Activated T-cell treated with anti-CD3 and anti-CD28 coated beads, Interleukin-2, amount 50 U/mL, for 4 hours (primary cell): ENCODE measurements around the gene PCBD1. TPM values are rescaled to one million over a fixed set of nuclear protein-coding genes. Genes with fewer than 3 reads are reported as not detected.
"Not testable (repeated sequence)": the region's sequence is repeated elsewhere in the genome, so short reads cannot be mapped to it uniquely, and the experiment has no call there.

Experiments used
- ATAC-seq, 2 donors: fragments of 200-7000 bp; cut with Tn5 transposase; one replicate each; pipeline ENCODE4 v1.10.0; 2021
- DNase-seq: peaks from one replicate; pipeline ENCODE4 v3.0.0-alpha.2; 2020
- H3K27me3 Mint-ChIP-seq: one replicate; pipeline ENCODE4 v1.8.0; 2021; ENCODE audit warnings: low read depth, mixed read lengths
- H3K36me3 Mint-ChIP-seq: one replicate; pipeline ENCODE4 v1.8.0; 2022; ENCODE audit warnings: mixed read lengths; ENCODE audit not compliant: insufficient read depth
- H3K4me1 Mint-ChIP-seq: one replicate; pipeline ENCODE4 v1.8.0; 2021; ENCODE audit warnings: low read depth, mixed read lengths
- H3K4me3 Mint-ChIP-seq: one replicate; pipeline ENCODE4 v1.8.0; 2021; ENCODE audit warnings: mild to moderate bottlenecking, moderate library complexity, mixed read lengths
- H3K9me3 Mint-ChIP-seq: one replicate; pipeline ENCODE4 v1.8.0; 2021; ENCODE audit warnings: mixed read lengths
- total RNA-seq, 3 donors: library from RNA; stranded (reverse); gene quantifications; one replicate each; pipeline ENCODE4 v1.2.1, GENCODE V29; 2021

The PCBD1 gene
- total RNA-seq, 3 donors from 2014 or later: 27.9 to 30.9 (median 28.8) TPM

GRCh38 chr10:70925377-70926225, 37.2 kb upstream of the PCBD1 start:
- peaks cover 1% of the 10 kb centered on the region for H3K4me1 Mint-ChIP-seq
- no peaks in the 10 kb centered on the region for H3K9me3 Mint-ChIP-seq
- peaks cover 6% of the 10 kb centered on the region for H3K27me3 Mint-ChIP-seq
- no peaks in the 10 kb centered on the region for H3K36me3 Mint-ChIP-seq
- no peak overlapping the region for H3K4me3 Mint-ChIP-seq
- ATAC-seq (peak; percentile 76 to 88), DNase-seq (peak; percentile 42)

DNA sequence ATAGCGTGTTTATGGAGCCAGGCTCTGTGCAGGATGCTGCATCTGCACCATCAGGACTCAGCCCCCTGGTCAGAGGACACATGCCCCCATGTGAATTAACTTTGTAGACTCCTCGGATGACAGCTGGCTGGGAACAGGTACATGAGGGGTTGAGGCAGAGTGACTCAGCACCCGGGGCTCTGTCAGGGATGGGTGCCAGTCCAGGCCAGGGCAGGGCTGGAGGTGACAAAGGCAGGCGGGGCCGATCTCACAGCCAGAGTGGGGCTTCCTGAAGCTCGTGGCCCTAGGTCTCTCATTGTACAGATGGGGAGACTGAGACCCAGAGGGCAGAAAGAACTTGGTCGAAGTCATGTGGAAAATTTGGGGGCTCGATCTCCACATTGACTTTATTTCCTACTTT, 35.3 kb upstream of the PCBD1 start:
- Mint-ChIP-seq H3K4me1 (peaks cover 1% of the 10 kb centered on the region), H3K36me3 (no peaks in the 10 kb centered on the region), H3K27me3 (peaks cover 10% of the 10 kb centered on the region), H3K9me3 (no peaks in the 10 kb centered on the region), H3K4me3 (no peak overlapping the region)
- DNase-seq: no peak
- ATAC-seq: no peak

GRCh38 chr10:70921285-70921684, 32.9 kb upstream of the PCBD1 start:
- H3K36me3 Mint-ChIP-seq: no peaks in the 10 kb centered on the region
- ATAC-seq (no peak), DNase-seq (no peak)
- H3K4me1 Mint-ChIP-seq: peaks cover 1% of the 10 kb centered on the region
- peaks cover 17% of the 10 kb centered on the region for H3K27me3 Mint-ChIP-seq
- H3K9me3 Mint-ChIP-seq: no peaks in the 10 kb centered on the region
- no peak overlapping the region for H3K4me3 Mint-ChIP-seq

- Mint-ChIP-seq H3K36me3 (no peaks in the 10 kb centered on the region), H3K27me3 (peaks cover 25% of the 10 kb centered on the region), H3K4me1 (peaks cover 1% of the 10 kb centered on the region), H3K9me3 (no peaks in the 10 kb centered on the region), H3K4me3 (no peak overlapping the region)
- DNase-seq (no peak), ATAC-seq (no peak)
Measured at GRCh38 chr10:70920519-70920918, 32.2 kb upstream of the PCBD1 start.

- not testable (repeated sequence) for H3K9me3 Mint-ChIP-seq, ATAC-seq, DNase-seq, H3K4me3 Mint-ChIP-seq, H3K36me3 Mint-ChIP-seq, H3K4me1 Mint-ChIP-seq
- peaks cover 25% of the 10 kb centered on the region for H3K27me3 Mint-ChIP-seq
Measured at GRCh38 chr10:70919906-70920305, 31.5 kb upstream of the PCBD1 start.

DNA sequence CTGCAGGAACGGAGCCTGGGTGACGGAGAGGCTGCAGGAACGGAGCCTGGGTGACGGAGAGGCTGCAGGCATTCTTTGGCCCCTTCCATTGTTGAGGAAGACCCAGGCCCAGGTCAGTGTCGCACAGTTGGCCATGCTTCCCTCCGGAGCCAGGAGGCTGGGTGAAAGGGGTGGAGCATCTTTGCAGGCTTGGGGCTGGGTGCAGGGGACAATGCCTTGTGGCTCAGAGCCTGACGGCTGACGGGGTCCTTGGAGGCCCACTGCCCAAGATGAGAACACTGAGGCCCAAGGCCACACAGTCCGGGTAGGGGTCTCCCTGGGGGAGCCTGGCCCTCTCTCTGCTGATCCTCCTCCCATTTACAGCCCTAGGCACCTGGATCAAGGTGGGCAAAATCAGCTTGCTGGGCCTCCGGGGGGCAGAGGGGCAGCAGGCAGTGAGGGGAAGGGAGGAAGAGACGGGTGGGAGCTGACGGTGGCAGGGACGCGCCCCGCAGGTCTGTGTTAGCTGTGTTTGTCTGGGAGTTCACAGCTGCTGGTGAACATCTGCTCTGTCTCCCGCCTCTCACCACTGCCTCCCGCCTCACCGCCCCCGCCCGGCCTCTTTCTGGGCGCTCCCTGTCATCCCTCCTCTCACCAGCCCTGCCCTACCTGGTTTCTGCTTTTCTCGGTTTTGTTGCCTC, 30.6 kb upstream of the PCBD1 start:
- Mint-ChIP-seq H3K9me3 (no peaks in the 10 kb centered on the region), H3K4me1 (no peaks in the 10 kb centered on the region), H3K27me3 (peaks cover 25% of the 10 kb centered on the region), H3K36me3 (no peaks in the 10 kb centered on the region), H3K4me3 (no peak overlapping the region)
- ATAC-seq (no peak), DNase-seq (no peak)

DNA sequence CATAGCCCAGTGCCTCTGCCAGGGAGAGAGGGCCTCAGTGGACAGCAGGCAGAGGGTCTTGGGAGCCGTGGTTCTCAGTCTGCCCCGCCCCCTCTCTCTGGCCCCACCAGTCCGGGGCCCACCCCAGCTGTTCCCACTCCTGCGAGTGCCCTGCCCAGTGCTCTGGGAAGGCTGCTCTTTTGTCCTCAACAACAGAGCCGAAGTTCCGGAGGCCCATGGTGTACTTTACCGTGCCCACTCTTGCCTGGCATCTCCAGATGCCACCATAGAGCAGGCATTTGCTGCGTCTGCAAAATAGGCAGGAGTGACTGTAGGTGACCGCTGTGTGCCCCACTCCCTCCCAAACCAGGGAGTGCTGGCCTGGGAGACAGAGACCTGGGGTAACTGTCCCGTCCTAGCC, 29.3 kb upstream of the PCBD1 start:
- no peak for DNase-seq
- Mint-ChIP-seq H3K4me3 (no peak overlapping the region), H3K36me3 (no peaks in the 10 kb centered on the region), H3K27me3 (peaks cover 22% of the 10 kb centered on the region), H3K4me1 (no peaks in the 10 kb centered on the region), H3K9me3 (no peaks in the 10 kb centered on the region)
- no peak for ATAC-seq

- Mint-ChIP-seq H3K9me3 (no peaks in the 10 kb centered on the region), H3K4me1 (no peaks in the 10 kb centered on the region), H3K4me3 (no peak overlapping the region), H3K27me3 (peaks cover 22% of the 10 kb centered on the region), H3K36me3 (no peaks in the 10 kb centered on the region)
- no peak for ATAC-seq
- DNase-seq: no peak
Measured at GRCh38 chr10:70917226-70917625, 28.9 kb upstream of the PCBD1 start.

GRCh38 chr10:70916241-70916640, 27.9 kb upstream of the PCBD1 start:
- Mint-ChIP-seq H3K4me1 (no peaks in the 10 kb centered on the region), H3K4me3 (no peak overlapping the region), H3K9me3 (no peaks in the 10 kb centered on the region), H3K27me3 (peaks cover 20% of the 10 kb centered on the region), H3K36me3 (no peaks in the 10 kb centered on the region)
- DNase-seq (no peak), ATAC-seq (no peak)

DNA sequence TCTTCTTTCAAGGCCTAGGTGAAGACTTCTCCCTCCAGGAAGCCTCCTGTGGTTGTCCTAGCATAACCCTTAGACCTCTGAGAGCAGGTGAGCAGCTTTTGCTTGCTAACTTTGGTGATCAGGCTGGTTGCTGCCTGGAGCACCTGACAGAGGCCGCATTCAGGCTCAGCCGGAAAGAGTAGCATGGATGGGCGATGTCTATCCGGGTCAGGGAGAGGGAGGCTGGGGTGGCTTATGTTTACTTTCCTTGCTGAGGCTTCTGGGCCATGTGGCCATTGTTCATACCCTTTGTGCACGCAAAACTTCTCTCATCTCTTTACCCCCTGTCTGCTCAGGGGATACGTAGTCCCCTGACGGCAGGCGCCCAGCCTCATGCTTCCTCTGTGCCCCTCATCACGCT, 27.4 kb upstream of the PCBD1 start:
- no peak for DNase-seq
- Mint-ChIP-seq H3K4me3 (no peak overlapping the region), H3K36me3 (no peaks in the 10 kb centered on the region), H3K27me3 (peaks cover 20% of the 10 kb centered on the region), H3K4me1 (no peaks in the 10 kb centered on the region), H3K9me3 (no peaks in the 10 kb centered on the region)
- no peak for ATAC-seq

- H3K4me3 Mint-ChIP-seq: no peak overlapping the region
- no peaks in the 10 kb centered on the region for H3K9me3 Mint-ChIP-seq
- H3K4me1 Mint-ChIP-seq: no peaks in the 10 kb centered on the region
- H3K27me3 Mint-ChIP-seq: peaks cover 20% of the 10 kb centered on the region
- ATAC-seq (no peak), DNase-seq (no peak)
- no peaks in the 10 kb centered on the region for H3K36me3 Mint-ChIP-seq
Measured at GRCh38 chr10:70915206-70915605, 26.8 kb upstream of the PCBD1 start.

DNA sequence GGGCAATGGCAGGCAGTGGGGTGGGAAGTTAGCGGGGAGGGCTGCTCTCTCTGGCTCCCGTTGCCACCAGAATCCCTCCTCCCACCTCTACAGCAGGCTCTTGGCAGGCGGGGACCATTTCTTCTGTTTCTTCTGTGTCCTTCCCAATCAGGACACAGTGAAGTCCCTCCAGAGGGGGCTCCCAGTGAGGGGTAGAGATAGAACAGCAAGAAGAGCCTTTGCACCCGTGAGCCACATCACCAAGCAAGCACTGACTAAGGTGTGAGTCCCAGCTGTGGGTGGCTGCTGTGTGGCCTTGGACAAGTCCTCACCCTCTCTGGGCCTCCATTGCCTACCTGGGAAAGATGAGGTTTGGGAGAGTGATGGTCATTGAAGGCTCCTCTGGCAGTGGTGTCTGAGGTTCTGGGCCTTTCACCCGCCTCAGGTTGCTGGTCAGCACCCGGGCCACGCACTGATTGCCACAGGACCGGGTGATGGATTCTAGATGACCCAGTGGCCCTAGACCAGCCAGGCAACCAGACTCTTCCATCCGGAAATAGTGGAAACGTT, 26.0 kb upstream of the PCBD1 start:
- H3K27me3 Mint-ChIP-seq: peaks cover 16% of the 10 kb centered on the region
- no peak for ATAC-seq

DNA sequence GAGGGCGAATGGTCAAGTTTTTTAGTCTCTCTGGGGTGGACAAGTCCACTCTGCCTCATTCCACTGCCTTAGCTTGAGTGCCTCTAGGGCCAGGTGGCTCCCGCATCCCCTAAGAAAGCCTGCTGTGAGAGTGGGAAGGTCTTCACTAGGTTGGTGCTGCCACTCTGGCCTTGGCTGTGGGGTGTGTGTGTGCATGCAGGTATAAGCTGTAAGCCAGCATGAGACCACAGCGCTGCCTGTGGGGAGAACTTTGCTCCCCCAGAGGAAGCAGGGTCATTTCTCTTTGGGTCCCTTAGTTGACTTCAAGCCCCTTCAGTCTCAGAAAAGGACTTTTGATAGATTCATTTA, 25.5 kb upstream of the PCBD1 start:
- H3K4me1 Mint-ChIP-seq: no peaks in the 10 kb centered on the region
- no peak for ATAC-seq
- H3K4me3 Mint-ChIP-seq: no peak overlapping the region
- peaks cover 15% of the 10 kb centered on the region for H3K27me3 Mint-ChIP-seq
- no peaks in the 10 kb centered on the region for H3K9me3 Mint-ChIP-seq
- no peaks in the 10 kb centered on the region for H3K36me3 Mint-ChIP-seq
- no peak for DNase-seq

More for the DNA sequence above, 26.0 kb upstream of the PCBD1 start:
- Mint-ChIP-seq H3K36me3 (no peaks in the 10 kb centered on the region), H3K4me1 (no peaks in the 10 kb centered on the region), H3K4me3 (no peak overlapping the region), H3K9me3 (no peaks in the 10 kb centered on the region)
- DNase-seq: no peak

DNA sequence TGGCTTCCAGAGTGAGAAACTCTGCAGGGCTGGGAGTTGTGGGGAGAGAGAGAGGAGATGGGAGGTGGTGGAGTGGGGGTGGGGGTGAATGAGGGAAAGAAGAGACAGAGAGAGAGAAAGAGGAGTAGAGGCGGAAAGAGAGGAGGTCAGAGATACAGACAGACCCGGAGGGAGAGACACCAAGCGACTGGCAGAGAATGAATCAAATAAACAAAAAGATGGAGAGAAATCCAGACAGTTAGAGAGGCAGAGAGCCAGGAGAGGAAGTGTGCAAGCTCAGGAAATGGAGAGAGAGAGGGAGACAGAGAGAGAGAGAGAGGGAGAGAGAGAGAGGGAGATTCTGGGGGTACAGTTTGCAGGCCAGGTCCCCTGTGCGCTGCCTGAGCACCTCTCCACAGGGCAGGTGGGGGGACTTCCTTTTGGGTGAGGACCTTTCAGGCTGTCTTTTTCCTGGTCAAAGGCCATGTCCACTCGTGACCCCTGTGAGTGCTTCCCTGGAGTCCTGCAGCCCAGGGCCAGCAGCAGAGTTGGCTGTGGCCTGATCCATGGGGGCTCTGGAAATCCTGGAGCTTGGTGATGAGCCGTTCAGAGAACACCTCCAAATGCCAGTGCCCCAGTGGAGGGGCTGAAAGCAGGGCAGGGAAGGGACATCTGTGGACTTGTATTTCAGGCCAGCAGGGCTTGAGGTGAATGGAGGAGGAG, 25.0 kb upstream of the PCBD1 start:
- ATAC-seq: no peak
- H3K4me1 Mint-ChIP-seq: no peaks in the 10 kb centered on the region
- H3K36me3 Mint-ChIP-seq: no peaks in the 10 kb centered on the region
- H3K27me3 Mint-ChIP-seq: peaks cover 15% of the 10 kb centered on the region
- DNase-seq: no peak
- no peak overlapping the region for H3K4me3 Mint-ChIP-seq
- no peaks in the 10 kb centered on the region for H3K9me3 Mint-ChIP-seq
